ENCODE data around the gene STRIP1.
A peak's percentile ranks its signal among the peaks of the same experiment; 100 is the strongest.

DNA sequence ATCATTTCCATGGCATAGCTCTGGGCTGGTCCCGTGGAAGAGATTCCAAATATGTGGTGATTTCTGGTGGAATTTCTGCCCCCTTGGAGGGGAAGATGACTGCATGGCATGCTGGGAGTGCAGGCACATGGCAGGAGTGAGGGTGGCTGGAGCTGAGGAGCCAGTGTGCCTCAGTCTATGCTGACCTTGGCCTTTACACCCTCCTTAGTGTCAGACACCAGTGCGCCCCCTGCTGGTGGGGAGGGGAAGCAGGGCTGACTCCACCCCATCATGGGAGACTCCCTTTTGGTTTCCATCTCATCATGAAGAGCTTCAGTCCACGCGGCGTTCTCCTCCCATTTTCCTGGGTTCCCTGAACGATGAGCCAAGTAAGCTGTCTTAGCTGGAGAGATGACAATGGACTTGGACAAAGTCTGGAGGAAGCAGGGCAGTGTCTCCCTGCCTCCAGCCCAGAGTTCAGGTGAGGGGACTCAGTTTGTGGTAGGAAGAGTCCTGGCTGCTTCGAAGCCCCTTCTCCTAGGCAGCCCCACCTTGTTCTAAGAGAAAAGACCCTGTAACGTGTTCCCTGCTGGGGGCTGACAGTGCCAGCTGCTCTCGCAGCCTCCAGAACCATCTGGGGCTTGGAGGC, 25.7 kb downstream of the STRIP1 start:
- TF ChIP-seq, protein P1, sequence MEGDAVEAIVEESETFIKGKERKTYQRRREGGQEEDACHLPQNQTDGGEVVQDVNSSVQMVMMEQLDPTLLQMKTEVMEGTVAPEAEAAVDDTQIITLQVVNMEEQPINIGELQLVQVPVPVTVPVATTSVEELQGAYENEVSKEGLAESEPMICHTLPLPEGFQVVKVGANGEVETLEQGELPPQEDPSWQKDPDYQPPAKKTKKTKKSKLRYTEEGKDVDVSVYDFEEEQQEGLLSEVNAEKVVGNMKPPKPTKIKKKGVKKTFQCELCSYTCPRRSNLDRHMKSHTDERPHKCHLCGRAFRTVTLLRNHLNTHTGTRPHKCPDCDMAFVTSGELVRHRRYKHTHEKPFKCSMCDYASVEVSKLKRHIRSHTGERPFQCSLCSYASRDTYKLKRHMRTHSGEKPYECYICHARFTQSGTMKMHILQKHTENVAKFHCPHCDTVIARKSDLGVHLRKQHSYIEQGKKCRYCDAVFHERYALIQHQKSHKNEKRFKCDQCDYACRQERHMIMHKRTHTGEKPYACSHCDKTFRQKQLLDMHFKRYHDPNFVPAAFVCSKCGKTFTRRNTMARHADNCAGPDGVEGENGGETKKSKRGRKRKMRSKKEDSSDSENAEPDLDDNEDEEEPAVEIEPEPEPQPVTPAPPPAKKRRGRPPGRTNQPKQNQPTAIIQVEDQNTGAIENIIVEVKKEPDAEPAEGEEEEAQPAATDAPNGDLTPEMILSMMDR (IDR thresholded peaks at IDR 0.05), result peak; percentile 46 to 78 (median 62)
- no peak for TF ChIP-seq POLR2A (IDR thresholded peaks at IDR 0.05)
